Progenitor cell of endocrine pancreas (in vitro differentiated cells): ENCODE results near the gene CA10. TPM values are rescaled to one million over a fixed set of nuclear protein-coding genes. Genes with fewer than 3 reads are reported as not detected.

Experiments used
- DNase-seq: peaks from one replicate; pipeline ENCODE4 v3.0.0; 2021; ENCODE audit warnings: low spot score; ENCODE audit not compliant: unreplicated experiment
- H3K27ac Mint-ChIP-seq: 2 replicates; pipeline ENCODE4 v1.8.0; 2021; ENCODE audit warnings: mild to moderate bottlenecking, moderate library complexity, mixed read lengths
- H3K27me3 Mint-ChIP-seq: 2 replicates; pipeline ENCODE4 v1.8.0; 2021; ENCODE audit warnings: mixed read lengths
- H3K36me3 Mint-ChIP-seq: 2 replicates; pipeline ENCODE4 v1.8.0; 2022; ENCODE audit warnings: mixed read lengths; ENCODE audit not compliant: insufficient read depth
- H3K4me1 Mint-ChIP-seq: 2 replicates; pipeline ENCODE4 v1.8.0; 2021; ENCODE audit warnings: low read depth, mixed read lengths
- H3K4me3 Mint-ChIP-seq: 2 replicates; pipeline ENCODE4 v1.8.0; 2021; ENCODE audit warnings: low read depth, mild to moderate bottlenecking, moderate library complexity, mixed read lengths
- H3K9me3 Mint-ChIP-seq: 2 replicates; pipeline ENCODE4 v1.8.0; 2021; ENCODE audit warnings: low read depth, mixed read lengths
- total RNA-seq: library from RNA; stranded (reverse); gene quantifications from 2 replicates; pipeline ENCODE4 v1.2.1, GENCODE V29; 2021
- TF ChIP-seq, protein P1 (sequence below): fragments of 200-600 bp; sonication (generic); IDR thresholded peaks from one replicate; pipeline ENCODE4 v1.5.0; 2021; ENCODE audit warnings: antibody characterized with exemption, mild to moderate bottlenecking; ENCODE audit not compliant: unreplicated experiment

CA10 gene
- total RNA-seq, 1 donor from 2014 or later: 0.53 TPM

DNA sequence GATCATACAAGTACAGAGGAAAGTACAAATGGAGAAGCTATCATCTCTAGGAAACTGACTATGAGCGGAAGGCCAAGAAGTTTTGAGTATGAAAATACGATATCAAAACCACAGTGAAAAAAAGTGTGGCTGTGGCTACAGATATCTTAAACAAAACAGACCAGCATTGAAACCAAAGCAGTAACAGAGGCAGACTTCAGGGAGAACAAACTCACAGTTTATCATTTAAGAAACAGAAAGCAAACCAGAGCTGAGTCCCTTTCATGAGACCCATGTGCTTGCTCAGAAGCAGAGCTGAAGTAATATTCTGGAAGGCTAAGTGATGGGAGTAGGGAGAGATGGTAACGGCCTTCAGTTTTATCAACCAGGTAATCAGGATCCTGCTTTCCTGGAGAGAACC, 317.8 kb downstream of the CA10 start:
- H3K9me3 Mint-ChIP-seq: no peaks in the 10 kb centered on the region
- no peak for DNase-seq
- H3K4me3 Mint-ChIP-seq: no peak overlapping the region
- H3K4me1 Mint-ChIP-seq: no peaks in the 10 kb centered on the region
- TF ChIP-seq, protein P1, sequence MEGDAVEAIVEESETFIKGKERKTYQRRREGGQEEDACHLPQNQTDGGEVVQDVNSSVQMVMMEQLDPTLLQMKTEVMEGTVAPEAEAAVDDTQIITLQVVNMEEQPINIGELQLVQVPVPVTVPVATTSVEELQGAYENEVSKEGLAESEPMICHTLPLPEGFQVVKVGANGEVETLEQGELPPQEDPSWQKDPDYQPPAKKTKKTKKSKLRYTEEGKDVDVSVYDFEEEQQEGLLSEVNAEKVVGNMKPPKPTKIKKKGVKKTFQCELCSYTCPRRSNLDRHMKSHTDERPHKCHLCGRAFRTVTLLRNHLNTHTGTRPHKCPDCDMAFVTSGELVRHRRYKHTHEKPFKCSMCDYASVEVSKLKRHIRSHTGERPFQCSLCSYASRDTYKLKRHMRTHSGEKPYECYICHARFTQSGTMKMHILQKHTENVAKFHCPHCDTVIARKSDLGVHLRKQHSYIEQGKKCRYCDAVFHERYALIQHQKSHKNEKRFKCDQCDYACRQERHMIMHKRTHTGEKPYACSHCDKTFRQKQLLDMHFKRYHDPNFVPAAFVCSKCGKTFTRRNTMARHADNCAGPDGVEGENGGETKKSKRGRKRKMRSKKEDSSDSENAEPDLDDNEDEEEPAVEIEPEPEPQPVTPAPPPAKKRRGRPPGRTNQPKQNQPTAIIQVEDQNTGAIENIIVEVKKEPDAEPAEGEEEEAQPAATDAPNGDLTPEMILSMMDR: no peak
- H3K27ac Mint-ChIP-seq: no peak overlapping the region
- H3K27me3 Mint-ChIP-seq: peaks cover 4% of the 10 kb centered on the region
- no peaks in the 10 kb centered on the region for H3K36me3 Mint-ChIP-seq

DNA sequence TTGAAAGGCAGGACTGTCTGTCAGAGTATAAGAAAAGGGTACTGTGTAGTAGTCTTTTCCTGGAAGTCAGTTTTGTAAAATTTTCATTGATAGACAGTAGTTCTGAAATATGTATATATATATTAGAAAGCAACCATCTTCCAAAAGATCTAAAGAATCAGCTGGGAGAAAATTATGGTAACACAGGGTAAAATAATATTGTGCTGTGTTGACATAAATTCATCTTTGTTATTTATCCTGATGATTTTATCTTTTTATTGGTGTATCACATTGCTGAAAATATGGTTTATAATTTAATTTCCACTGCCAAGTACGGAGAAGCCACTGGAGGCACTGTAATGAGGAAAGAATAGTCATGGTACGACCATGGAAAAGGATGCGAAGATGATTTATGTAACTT, 324.9 kb downstream of the CA10 start:
- TF ChIP-seq, protein P1: no peak
- Mint-ChIP-seq H3K36me3 (no peaks in the 10 kb centered on the region), H3K4me3 (no peak overlapping the region), H3K9me3 (no peaks in the 10 kb centered on the region), H3K27me3 (peaks cover 2% of the 10 kb centered on the region), H3K27ac (no peak overlapping the region), H3K4me1 (peaks cover 2% of the 10 kb centered on the region)
- DNase-seq: no peak

DNA sequence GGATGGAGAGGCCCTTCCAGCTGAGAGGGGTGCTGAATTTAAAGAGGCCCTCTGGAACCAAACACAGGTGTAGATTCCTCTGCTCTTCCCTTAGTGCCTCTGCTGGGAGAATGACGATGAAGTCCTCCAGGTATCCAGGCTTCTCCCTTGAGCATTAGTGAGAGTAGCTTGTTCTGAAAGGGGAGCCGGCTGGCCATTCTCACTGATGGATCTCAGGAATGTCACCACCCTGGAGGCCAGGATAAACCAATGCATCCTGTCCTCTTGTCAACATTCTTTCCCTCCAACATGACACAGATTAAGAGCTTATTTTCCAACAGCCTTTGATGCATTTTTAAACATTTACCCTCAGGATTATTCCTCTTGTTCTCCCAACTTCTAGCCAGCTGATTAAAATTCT, 325.5 kb downstream of the CA10 start:
- H3K4me1 Mint-ChIP-seq: peaks cover 2% of the 10 kb centered on the region
- peaks cover 2% of the 10 kb centered on the region for H3K27me3 Mint-ChIP-seq
- H3K36me3 Mint-ChIP-seq: no peaks in the 10 kb centered on the region
- TF ChIP-seq, protein P1: no peak
- H3K27ac Mint-ChIP-seq: no peak overlapping the region
- H3K4me3 Mint-ChIP-seq: no peak overlapping the region
- H3K9me3 Mint-ChIP-seq: no peaks in the 10 kb centered on the region
- DNase-seq: no peak

DNA sequence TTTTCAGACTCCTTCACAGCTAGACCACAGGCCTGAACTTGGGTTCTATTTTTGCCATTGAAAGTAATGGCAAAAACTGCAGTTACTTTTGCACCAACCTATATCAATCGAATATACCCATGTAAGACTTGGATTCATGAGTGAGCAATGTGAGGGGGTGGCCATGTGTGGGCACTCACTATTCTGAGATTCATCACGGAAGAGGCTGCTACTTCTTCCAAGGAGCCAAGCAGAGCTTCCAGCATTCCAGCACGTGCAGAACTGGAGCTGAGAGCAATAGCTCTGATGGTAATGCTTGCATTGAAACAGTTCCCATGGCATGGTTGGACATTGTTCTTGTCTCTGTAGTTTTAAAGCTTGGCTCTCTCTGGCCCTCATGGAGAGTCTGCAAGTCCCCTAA, 327.6 kb downstream of the CA10 start:
- DNase-seq: no peak
- H3K36me3 Mint-ChIP-seq: no peaks in the 10 kb centered on the region
- H3K27me3 Mint-ChIP-seq: peaks cover 2% of the 10 kb centered on the region
- no peak overlapping the region for H3K27ac Mint-ChIP-seq
- no peak overlapping the region for H3K4me3 Mint-ChIP-seq
- H3K4me1 Mint-ChIP-seq: peaks cover 2% of the 10 kb centered on the region
- TF ChIP-seq, protein P1: no peak
- no peaks in the 10 kb centered on the region for H3K9me3 Mint-ChIP-seq

DNA sequence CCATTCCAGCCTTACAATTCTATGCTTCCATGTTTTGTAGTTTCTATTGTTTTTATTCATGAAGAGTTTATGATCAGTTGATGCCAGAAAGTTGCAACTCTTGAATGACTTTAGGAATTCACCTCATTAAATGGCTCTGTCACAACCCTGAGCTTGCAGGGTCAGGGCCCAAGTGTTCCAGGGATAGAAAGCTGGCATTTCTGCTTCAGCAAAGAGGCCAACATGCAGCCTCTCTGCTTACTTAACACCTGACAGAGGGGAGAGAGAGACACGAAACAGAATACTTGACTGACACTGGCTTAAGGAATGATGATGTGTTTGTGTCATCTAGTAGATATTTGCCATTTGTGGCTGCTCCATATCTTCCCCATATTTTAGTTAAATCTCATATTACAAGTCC, 328.1 kb downstream of the CA10 start:
- Mint-ChIP-seq H3K9me3 (no peaks in the 10 kb centered on the region), H3K27ac (no peak overlapping the region), H3K4me1 (peaks cover 2% of the 10 kb centered on the region), H3K36me3 (no peaks in the 10 kb centered on the region), H3K27me3 (no peaks in the 10 kb centered on the region), H3K4me3 (no peak overlapping the region)
- TF ChIP-seq, protein P1: no peak
- no peak for DNase-seq

DNA sequence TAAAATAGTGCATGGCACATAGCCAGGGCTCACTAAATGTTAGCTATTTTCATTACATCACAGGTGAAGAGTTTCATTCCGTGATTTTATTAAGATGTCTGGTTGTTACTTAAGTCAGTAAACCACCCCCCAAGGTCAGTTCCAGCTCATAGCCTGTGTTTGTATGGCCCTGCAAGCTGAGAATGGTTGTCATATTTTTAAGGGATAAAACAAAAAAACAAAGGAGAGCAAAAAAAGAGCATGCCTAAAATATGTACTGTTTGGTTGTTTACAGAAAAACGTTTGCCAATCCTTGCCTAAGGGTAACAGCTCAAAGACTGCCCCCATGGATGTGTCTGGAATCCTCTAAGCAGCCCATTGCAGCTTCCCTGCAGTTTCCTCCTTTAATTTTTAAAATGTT, 329.6 kb downstream of the CA10 start:
- no peaks in the 10 kb centered on the region for H3K9me3 Mint-ChIP-seq
- TF ChIP-seq, protein P1: no peak

More for the DNA sequence above, 329.6 kb downstream of the CA10 start:
- Mint-ChIP-seq H3K27me3 (no peaks in the 10 kb centered on the region), H3K4me3 (no peak overlapping the region), H3K4me1 (peaks cover 4% of the 10 kb centered on the region), H3K27ac (no peak overlapping the region), H3K36me3 (no peaks in the 10 kb centered on the region)
- DNase-seq: no peak
